GM18502 (cell line): ENCODE data around the gene NEK7.
"Not testable (repeated sequence)": the region's sequence is repeated elsewhere in the genome, so short reads cannot be mapped to it uniquely, and the experiment has no call there.

Source experiments
- ATAC-seq: cut with Tn5 transposase; IDR thresholded peaks from one replicate; pipeline ENCODE4 v1.9.1; 2021; ENCODE audit warnings: mild to moderate bottlenecking; ENCODE audit not compliant: unreplicated experiment, poor library complexity

The NEK7 gene

DNA sequence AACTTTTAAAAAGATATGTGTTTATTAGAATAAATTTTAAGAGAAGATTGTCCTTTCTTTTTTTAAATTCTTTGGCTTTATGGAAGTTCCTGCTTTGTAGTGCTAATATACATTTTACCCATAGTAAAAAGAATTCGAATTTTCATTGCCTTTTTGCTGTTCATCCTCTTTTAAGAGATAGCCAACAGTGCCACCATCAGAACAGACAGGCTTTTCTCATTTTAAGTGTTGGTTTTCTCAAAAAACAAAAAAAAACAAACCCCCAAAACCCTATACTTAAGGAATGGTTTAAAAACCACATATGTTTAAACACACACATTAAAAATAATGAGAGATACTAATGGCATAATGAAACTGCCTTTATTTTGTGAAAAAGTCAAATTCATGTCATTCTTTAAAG is 118.8 kb downstream of the NEK7 start:
- ATAC-seq: no peak

DNA sequence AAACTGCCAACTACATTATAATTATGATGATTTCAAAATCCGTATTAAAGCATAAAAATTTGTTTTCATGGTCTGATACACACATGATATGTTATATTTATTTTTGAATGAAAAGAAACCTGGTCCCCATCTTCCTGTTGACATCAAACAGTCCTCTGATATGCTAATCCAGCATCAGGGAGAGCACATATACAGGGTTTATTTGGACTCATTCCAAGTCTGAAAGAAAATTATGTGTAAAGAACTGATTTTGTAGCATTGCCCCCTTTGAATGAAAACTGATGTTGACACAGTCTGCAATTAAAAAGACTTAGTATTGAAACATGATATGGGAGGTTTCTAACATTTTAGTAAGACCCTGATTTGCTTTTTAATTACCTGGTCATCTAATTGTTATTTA is 119.4 kb downstream of the NEK7 start:
- ATAC-seq: no peak

DNA sequence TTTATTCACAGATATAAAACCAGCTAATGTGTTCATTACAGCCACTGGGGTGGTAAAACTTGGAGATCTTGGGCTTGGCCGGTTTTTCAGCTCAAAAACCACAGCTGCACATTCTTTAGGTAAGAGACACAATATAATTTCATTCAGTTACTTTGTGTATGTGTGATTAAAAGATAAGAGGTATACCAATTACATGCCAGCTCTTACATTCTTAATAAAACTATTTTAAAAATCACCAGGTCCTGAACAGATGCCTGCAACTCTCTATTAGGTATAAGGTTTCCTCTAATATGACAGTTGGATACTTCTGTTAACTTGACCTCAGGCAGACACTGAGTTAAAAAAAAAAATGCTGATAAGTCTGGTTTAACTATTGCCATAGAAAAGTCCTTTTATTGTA is 122.1 kb downstream of the NEK7 start:
- no peak for ATAC-seq

DNA sequence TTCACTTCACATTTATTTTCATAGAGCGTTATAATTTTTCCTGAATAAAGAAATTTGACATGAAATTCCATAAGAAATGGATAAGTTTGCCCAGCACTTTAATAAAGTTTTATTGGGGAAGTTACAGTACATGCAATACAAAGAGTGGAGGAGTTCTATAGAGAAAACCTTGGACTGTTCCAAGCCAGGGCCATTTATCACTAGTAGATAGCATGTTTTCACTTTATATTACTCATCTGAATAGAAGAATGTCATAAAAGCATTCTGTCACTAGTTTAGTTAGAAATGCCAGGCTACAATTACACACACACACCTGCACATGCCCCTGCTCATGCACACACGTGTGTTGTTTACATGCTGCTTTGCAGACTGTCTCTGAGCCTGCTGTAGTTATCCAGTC is 123.3 kb downstream of the NEK7 start:
- ATAC-seq: no peak

DNA sequence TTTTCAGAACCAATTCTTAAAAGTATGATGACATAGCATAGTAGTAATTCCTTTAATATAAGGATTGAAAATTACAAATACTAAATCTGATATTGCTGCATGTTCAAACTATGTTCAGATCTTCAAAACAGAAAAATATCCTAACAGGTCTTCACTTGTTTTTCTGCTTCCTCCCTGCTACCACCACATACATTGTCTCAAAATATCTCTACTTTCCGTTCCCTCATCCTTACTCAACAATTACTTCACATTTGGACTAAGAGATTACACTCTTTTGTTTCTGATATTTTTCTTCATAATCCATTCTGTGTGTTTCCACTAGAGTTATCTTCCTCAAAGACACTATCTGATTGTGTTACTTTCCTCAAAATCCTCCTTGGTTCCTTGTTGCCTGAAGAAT is 125.1 kb downstream of the NEK7 start:
- no peak for ATAC-seq

DNA sequence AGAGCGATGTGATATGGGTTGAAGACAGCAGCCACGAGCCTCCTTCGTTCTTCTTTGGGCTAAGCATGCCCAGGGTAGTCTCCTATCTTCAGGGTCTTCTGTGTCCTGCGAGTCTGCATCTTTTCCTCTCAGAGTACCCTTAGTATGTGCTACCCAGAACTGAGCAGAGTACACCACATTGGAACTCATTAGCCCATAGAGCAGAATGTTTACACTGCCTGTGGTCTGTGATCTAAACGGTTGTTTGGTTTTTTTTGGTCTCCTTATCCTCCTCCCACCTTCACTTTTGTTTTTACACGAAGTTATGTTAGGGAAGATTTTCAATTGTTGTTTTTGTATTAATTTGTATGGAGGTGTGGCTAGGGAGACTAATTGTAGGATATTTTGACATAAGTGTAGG is 126.4 kb downstream of the NEK7 start:
- peak; percentile 48 for ATAC-seq

DNA sequence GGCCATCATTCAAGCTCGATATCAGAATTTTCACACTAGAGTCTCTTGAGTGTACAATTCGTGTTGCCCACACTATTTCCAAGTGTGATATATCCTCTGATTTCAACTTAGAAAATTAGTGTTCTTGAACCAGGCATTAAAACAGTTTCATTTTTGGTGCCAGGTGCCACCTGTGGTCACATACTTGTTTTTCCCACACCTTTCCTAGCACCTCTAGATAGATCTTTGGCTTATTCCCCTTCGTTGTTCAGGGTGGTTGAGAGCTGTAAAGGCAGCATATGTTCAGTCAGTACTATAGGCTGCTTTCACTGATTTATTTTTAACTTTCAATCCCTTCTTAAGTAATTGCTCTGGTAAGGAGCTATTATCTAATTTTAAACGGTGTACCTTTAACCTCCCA is 131.1 kb downstream of the NEK7 start:
- ATAC-seq: no peak

DNA sequence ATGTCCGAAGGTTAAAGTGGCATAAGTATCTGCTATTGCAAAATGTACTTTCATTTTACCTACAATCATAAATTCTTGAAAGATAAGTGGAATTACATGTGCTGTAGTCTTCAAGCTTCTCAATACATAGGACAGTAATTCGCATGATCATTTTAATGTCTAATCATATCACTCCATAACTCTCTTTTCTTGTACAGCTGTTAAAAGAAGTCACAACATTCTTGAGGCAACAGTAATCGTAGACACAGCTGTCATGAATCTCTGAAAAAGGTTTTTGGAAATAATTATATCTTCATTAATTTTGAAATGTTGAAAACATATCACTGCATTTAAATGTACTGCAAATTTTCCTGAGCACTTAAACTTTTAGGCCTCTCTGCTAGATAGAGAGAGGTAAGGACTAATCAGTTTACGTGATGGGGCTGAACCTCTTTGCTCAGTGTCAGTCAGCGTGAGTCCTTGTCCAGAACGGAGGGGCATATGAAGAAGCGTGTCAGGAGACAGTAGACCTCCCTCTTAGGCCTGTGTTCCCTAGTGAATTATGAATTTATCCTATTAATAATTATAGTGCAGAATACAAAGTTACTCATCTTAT is 133.4 kb downstream of the NEK7 start:
- no peak for ATAC-seq

DNA sequence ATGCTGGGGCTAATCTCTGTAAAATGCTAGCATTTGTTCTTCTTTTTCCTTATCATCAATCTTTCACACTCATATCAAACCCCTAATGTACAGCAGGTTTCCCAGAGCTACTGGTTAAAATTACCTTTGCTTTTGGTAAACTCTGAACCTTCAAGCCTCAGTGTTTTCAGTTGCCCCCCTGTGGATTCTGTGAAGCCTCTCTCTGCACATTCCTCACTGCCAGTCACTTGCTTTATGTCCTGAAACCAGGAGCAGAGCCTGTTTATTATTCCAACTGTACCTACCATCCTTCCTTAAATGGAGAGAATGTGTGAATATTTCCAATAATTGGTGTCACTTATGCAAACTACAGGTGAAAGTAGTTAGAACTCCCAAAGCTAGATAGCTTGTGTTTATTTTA is 134.2 kb downstream of the NEK7 start:
- no peak for ATAC-seq

DNA sequence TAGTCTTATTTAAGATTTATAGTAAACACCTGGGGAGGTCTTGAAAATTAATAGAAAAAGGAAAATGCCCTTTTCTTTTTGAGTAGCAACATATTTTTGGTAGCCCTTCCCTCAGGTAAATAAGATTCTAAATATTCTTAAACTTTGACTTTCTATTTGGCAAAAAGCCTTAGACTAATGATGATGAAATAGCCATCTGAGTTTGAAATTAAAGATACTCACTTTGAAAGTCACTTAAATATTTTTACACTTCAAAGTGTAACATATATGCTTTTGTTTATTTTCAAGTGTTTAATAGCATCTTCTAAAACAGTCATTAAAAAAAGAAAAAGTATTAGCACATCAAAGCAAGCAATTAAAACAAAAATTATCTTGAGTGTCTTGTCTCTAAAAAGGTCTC is 135.1 kb downstream of the NEK7 start:
- ATAC-seq: no peak

DNA sequence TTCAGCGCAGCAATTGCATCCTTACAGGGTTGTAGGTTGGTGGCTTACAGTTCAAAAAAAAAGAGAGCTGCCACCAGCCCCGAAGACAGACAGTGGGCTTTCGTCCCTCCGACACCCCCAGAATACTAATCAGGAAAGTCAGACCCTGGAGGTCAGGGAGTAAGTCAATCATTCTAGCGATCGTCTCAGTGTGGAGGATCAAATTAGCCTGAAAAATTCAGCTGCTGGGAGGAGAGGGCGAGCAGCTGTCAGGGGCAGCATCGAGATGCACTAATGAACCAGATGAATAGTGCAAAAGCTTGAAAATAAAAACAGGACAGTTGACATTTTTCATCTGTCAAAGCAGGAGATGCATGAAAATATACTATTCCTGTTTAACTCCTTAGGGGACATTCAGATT is 138.4 kb downstream of the NEK7 start:
- ATAC-seq: no peak

DNA sequence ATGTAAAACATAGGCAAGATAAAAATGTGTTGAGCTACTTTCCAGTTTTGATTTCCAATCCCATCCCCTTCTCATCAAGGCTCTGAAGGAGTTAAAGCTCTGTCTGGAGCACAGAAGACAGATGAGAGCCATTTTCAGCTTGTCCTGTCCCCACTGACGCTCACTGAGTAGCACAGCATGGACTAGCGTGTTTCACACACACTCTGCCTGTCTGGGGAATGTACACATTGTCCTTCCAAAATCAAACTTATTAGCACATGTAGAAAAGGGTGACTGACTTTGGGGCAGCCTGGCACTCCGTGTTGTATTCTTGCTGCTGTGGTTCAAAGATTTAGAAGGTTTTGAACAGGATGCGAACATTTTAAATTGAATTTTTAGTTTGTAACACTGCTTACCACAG is 139.2 kb downstream of the NEK7 start:
- no peak for ATAC-seq

DNA sequence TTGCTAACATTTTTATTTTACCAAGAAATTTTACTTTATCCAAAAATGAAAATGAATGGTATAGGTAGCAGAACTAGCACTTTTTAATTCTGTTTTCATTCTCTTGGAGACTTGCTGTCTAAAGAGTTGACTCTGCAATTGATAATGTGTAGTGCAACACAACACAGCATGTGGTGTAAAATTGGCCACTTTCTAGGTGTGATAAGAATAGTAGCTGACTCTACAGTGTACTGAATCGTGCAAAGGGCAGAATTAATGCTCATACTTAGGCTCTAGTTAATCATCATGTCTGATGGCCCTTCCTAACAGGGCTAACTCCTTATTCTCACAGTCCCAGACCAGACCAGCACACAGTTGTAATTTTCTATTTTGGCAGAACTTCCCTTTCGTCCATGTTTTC is 140.5 kb downstream of the NEK7 start:
- ATAC-seq: no peak

DNA sequence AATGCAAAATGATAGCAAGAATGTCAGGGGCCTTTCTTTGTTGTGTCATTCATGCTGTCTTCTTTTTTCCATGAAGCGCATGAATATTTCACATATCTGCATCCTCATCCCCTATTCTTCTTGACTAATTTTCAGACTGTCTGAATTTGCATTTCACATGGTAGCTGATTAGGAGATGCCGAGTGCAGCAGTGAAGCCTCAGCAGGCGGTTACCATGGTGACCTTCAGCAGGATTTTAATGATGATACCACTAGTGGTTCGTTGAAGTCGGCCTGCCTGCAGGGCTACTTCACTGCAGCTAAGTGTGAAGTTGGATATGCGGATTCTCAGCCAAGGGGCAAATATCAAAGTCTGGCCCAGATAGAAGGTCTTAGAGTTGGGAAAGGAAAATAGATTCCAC is 141.8 kb downstream of the NEK7 start:
- ATAC-seq: no peak

DNA sequence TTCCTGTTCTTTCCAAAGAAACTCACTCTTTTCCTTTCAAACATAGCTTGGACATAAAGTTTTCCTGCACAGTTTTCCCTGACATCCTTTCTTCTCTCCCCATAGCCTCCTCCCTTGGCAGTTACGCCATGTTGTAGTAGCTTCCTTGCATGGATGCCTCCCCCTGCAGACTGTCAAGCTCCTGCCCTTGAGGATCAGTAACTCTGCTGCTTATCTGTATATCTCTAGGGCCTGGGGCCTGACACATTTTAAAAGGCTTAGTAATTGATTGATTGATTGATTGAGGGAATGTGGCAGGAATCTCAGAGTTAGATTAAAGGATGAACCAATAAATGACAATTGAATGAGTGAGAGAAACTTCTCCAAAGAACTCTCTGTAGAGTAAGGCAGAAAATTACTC is 143.7 kb downstream of the NEK7 start:
- no peak for ATAC-seq

DNA sequence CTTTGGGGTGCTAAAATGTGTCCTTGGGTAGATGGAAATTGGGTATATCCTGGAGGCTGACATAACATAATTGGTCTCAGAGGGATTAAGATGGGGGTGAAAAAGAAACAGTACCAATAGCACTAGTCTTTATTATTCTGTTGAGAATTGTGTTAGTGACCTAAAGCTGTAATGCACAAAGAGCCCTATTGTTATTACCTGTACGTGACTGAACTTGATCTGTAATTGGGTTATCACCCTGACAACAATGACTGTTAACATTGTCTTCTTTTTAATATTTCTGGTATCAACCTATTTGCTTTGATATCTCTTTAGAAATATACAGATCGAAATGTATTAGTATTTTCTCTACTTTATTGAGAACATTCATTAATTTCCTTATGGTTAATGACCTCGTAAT is 147.6 kb downstream of the NEK7 start:
- no peak for ATAC-seq

DNA sequence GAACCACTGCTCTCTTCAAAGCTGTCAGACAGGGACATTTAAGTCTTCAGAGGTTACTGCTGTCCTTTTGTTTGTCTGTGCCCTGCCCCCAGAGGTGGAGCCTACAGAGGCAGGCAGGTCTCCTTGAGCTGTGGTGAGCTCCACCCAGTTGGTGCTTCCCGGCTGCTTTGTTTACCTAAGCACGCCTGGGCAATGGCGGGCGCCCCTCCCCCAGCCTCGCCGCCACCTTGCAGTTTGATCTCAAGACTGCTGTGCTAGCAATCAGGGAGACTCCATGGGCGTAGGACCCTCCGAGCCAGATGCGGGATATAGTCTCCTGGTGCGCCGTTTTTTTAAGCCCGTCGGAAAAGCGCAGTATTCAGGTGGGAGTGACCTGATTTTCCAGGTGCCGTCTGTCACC is 158.0 kb downstream of the NEK7 start:
- not testable (repeated sequence) for ATAC-seq

DNA sequence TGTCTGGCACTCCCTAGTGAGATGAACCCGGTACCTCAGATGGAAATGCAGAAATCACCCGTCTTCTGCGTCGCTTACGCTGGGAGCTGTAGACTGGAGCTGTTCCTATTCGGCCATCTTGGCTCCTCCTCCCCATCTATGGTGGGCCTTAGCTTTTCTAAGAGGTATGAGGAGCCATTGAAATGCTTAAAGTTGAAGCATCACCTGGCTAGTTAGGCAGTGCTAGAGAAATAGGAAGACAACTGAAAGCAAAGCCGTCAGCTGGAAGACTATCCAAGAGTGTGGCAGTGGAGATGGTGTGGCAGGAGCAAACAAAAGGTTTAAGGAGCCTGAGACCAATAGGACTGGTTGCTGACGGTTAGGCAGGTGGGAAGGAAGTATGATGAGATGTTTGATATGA is 158.5 kb downstream of the NEK7 start:
- not testable (repeated sequence) for ATAC-seq

DNA sequence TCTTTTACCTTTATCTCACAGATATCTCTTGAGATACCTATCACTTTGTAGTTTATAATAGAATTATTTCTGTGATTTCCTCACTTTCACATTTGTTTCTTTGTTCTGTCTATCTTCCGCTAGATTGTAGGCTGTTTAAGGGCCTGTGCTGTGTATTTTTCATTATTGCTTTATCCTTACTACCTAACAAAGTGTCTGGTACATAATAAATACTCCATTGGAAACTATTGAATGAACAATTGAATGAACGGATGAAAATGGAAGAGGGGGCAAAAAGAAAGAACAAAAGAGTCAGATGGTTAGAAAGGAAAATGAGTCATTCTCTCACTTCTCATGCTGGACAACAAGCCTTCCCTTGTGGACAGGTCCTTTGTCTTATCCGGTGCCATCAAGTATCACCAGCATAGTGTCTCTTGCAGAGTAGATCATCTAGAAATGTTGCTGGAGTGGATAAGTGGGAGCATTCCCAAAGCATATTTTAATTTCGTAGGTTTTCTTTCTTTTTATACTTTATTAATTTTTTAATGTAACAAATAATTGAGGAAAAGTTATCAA is 159.8 kb downstream of the NEK7 start:
- no peak for ATAC-seq

DNA sequence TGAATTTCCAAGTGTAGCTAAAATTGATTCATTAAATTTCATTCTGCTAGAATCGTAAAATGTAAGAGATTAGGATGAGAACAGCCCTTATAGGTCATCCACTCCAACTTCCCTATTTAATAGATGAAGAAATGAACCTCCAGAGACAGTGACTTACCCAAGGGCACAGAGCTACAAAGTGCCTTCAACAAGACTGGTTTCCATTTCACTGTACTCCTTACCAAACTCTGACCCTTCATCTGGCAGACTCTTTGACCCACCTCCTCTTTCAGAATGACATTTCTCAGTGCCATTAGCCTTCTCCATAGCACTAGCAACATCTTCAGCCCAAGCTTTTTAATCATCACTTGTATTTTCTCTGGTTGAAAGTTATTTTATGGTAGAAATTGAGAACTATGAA is 161.3 kb downstream of the NEK7 start:
- ATAC-seq: peak; percentile 83

DNA sequence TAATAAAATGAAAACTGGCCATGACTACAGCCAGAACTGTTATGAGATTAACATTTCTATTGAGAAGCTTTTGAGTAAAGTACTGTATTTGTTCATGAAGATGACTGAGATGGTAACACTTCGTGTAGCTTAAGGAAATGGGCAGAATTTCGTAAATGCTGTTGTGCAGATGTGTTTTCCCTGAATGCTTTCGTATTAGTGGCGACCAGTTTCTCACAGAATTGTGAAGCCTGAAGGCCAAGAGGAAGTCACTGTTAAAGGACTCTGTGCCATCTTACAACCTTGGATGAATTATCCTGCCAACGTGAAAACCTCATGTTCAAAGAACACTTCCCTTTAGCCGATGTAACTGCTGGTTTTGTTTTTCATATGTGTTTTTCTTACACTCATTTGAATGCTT is 164.0 kb downstream of the NEK7 start:
- ATAC-seq: no peak

DNA sequence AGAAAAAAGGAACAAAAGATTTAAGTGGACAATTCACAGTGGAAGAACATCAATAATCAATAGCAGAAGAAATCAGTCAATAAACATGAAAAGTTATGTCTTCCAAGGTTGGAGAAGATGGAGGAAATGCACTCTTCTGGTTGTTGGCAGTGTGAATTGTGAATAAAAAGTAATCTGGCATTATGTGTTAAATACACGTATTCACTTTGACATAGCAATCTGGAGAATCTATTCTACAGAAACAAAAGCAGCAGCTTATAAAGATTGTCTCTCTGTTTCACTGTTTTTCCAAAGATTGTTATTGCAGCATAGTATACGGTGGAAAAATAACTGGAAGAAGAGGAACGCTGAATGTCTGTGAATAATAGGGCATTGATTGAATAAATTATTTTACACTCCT is 169.4 kb downstream of the NEK7 start:
- ATAC-seq: no peak

DNA sequence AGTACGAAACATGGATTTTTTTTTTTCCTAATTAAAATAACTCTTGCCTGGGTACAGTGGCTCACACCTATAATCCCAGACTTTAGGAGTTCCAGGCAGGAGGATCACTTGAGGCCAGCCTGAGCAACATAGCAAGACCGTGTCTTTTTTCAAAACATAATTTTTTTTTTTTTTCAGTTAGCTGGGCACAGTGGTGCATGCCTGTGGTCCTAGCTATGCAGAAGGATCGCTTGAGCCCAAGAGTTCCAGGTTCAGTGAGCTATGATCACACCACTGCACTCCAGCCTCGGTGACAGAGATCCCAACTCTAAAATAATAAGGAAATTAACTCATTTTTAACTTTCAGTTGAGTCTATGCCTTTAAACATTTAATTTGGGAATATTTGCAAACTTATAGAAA is 170.1 kb downstream of the NEK7 start:
- no peak for ATAC-seq
